B cell (primary cell): ENCODE measurements around the gene CNTF. TPM values are rescaled to one million over a fixed set of nuclear protein-coding genes. Genes with fewer than 3 reads are reported as not detected.

Source experiments
- ATAC-seq: fragments of 200-7000 bp; cut with Tn5 transposase; one replicate; pipeline ENCODE4 v1.10.0; 2021; ENCODE audit warnings: low read depth, mild to moderate bottlenecking, moderate number of reproducible peaks, moderate library complexity
- CTCF ChIA-PET: fragments of 350-600 bp; sonication (Branson Sonifier 250); formaldehyde crosslinking; loops from one replicate; lab custom pipeline; 2021; ENCODE audit warnings: antibody characterized with exemption, inconsistent platforms; lab: Charles Lee
- POLR2A ChIA-PET: fragments of 350-600 bp; sonication (Branson Sonifier 250); formaldehyde crosslinking; loops from one replicate; lab custom pipeline; 2021; ENCODE audit warnings: antibody characterized with exemption; lab: Charles Lee
- DNase-seq: peaks from one replicate; pipeline ENCODE4 v3.0.0; 2013
- H2AFZ ChIP-seq: 2 replicates; pipeline ENCODE4 v1.6.1; 2012; ENCODE audit warnings: mild to moderate bottlenecking, low read depth, low read length; ENCODE audit not compliant: insufficient read depth, poor library complexity, severe bottlenecking
- H3K27ac ChIP-seq, 2 donors: 1 replicate in 1 of 2; 2 replicates in 1 of 2; pipeline ENCODE4 v1.5.1; 2012 to 2013; ENCODE audit warnings: low read length in 2 of 2, mild to moderate bottlenecking in 2 of 2, moderate library complexity in 1 of 2
- H3K27me3 ChIP-seq, 4 experiments: fragments of 200-600 bp in 1 of 4; sonication (generic) in 1 of 4; replicated peaks in 1 of 4; 1 replicate in 2 of 4; 2 replicates in 2 of 4; pipeline versions ENCODE4 v1.6.1 to v1.7.0; 2013 to 2016; ENCODE audit warnings: low read length in 3 of 4, mild to moderate bottlenecking in 2 of 4, mixed read lengths in 1 of 4, moderate library complexity in 1 of 4; ENCODE audit not compliant: insufficient read depth in 4 of 4, control insufficient read depth in 3 of 4; ENCODE audit errors: control extremely low read depth in 1 of 4
- H3K36me3 ChIP-seq, 2 experiments: replicated peaks in 1 of 2; 1 replicate in 1 of 2; 2 replicates in 1 of 2; pipeline versions ENCODE4 v1.6.1 to v1.7.1; 2013; ENCODE audit warnings: low read length in 1 of 2; ENCODE audit not compliant: insufficient read depth in 2 of 2, control insufficient read depth in 1 of 2; ENCODE audit errors: control extremely low read depth in 1 of 2, extremely low read depth in 1 of 2
- H3K4me1 ChIP-seq, 2 donors: fragments of 200-600 bp in 1 of 2; sonication (generic) in 1 of 2; 1 replicate in 1 of 2; 2 replicates in 1 of 2; pipeline versions ENCODE4 v1.5.1 to v1.6.1; 2013 to 2017; ENCODE audit warnings: low read length in 2 of 2; ENCODE audit not compliant: control insufficient read depth in 2 of 2, insufficient read depth in 2 of 2
- H3K4me2 ChIP-seq: replicated peaks from 2 replicates; pipeline ENCODE3; 2012; ENCODE audit warnings: mild to moderate bottlenecking, low read depth, low read length; ENCODE audit not compliant: poor library complexity, severe bottlenecking
- H3K4me3 ChIP-seq, 5 experiments: fragments of 200-600 bp in 1 of 5; sonication (generic) in 1 of 5; 1 replicate in 3 of 5; 2 replicates in 2 of 5; pipeline versions ENCODE4 v1.5.1 to v1.7.0; 2011 to 2016; ENCODE audit warnings: low read length in 4 of 5, mild to moderate bottlenecking in 4 of 5, low read depth in 2 of 5, control low read depth in 1 of 5, moderate library complexity in 1 of 5; ENCODE audit not compliant: insufficient read depth in 1 of 5; ENCODE audit errors: control extremely low read depth in 1 of 5, extremely low read depth in 1 of 5
- H3K79me2 ChIP-seq: fragments of 200-600 bp; sonication (generic); one replicate; pipeline ENCODE4 v1.6.0; 2016; ENCODE audit warnings: low read length; ENCODE audit not compliant: control insufficient read depth, insufficient read depth
- H3K9ac ChIP-seq: fragments of 200-600 bp; sonication (generic); 2 replicates; pipeline ENCODE4 v1.6.1; 2017; ENCODE audit warnings: mild to moderate bottlenecking, low read length, moderate library complexity
- H3K9me3 ChIP-seq, 3 donors: one replicate each; pipeline versions ENCODE4 v1.6.1 to v1.7.1; 2013; ENCODE audit warnings: low read length in 2 of 3; ENCODE audit not compliant: control insufficient read depth in 2 of 3, insufficient read depth in 1 of 3; ENCODE audit errors: control extremely low read depth in 1 of 3
- H4K20me1 ChIP-seq: 2 replicates; pipeline ENCODE4 v1.6.0; 2012; ENCODE audit warnings: mild to moderate bottlenecking, low read length; ENCODE audit not compliant: insufficient read depth, control insufficient read depth, poor library complexity, severe bottlenecking
- H3K27ac Mint-ChIP-seq: one replicate; pipeline ENCODE4 v1.8.0; 2021; ENCODE audit warnings: mixed read lengths
- H3K27me3 Mint-ChIP-seq: one replicate; pipeline ENCODE4 v1.8.0; 2021; ENCODE audit warnings: mixed read lengths
- H3K4me1 Mint-ChIP-seq: one replicate; pipeline ENCODE4 v1.8.0; 2021; ENCODE audit warnings: mixed read lengths
- H3K4me3 Mint-ChIP-seq: one replicate; pipeline ENCODE4 v1.8.0; 2021; ENCODE audit warnings: mixed read lengths
- H3K9me3 Mint-ChIP-seq: one replicate; pipeline ENCODE4 v1.8.0; 2022; ENCODE audit warnings: mixed read lengths; ENCODE audit not compliant: insufficient read depth
- EZH2 ChIP-seq: IDR thresholded peaks from 2 replicates; pipeline ENCODE4 v1.6.1; 2012; ENCODE audit warnings: borderline replicate concordance, low read depth, mild to moderate bottlenecking, moderate library complexity, low read length; ENCODE audit not compliant: insufficient read depth, poor library complexity, severe bottlenecking
- WGBS: methylation state at CpG from one replicate; pipeline ENCODE4 v1.1.5; 2013; ENCODE audit warnings: missing lambda C conversion rate; ENCODE audit not compliant: insufficient coverage; 5-methylcytosine and 5-hydroxymethylcytosine counted together
- intact Hi-C: fragments of 100-400 bp; cut with micrococcal nuclease; formaldehyde crosslinking; loops from one replicate; pipeline ENCODE4 v1.10.0; 2022
- polyA plus RNA-seq: library from polyadenylated mRNA; depleted of rRNA; stranded (reverse); fragments of >200 nt; gene quantifications from 2 replicates; pipeline ENCODE4 v1.2.3, GENCODE V29; 2012
- total RNA-seq, 2 donors: library from RNA; stranded (reverse); fragments of 120-200 nt in 1 of 2; gene quantifications; 1 replicate in 1 of 2; 2 replicates in 1 of 2; pipeline versions ENCODE4 v1.2.3 to v1.2.4, GENCODE V29; 2013 to 2022
- TF ChIP-seq, protein P1 (sequence below): fragments of 200-600 bp; IDR thresholded peaks from one replicate; pipeline ENCODE4 v1.8.0; 2022; ENCODE audit warnings: antibody characterized with exemption, mild to moderate bottlenecking

CNTF gene
- total and polyA plus RNA-seq, 2 donors (not counting 1 experiment from before 2014, with no cell fraction given), result 1.4 to 4.8 TPM

- Mint-ChIP-seq H3K9me3 (no peaks in the 10 kb centered on the region), H3K27me3 (no peaks in the 10 kb centered on the region), H3K27ac (no peak overlapping the region), H3K4me3 (no peak overlapping the region), H3K4me1 (peaks cover 35% of the 10 kb centered on the region)
- no peak overlapping the region for H3K9ac ChIP-seq
- H3K4me3 ChIP-seq, result no peak overlapping the region
- intact Hi-C loops, result no loop called here
- ATAC-seq (no peak), DNase-seq (no peak)
- no CpG with 5 or more reads among the region's 5 CpGs for WGBS
- H3K27me3 ChIP-seq, result no peaks in the 10 kb centered on the region
- H3K4me1 ChIP-seq, result peaks cover 3 to 6% of the 10 kb centered on the region in 2 donors
- POLR2A ChIA-PET, result interaction anchor here (1.2 kb wide), 1 partner anchor 12 kb away, joined by 3 read pairs; no protein-coding TSS in a partner anchor
- no peaks in the 10 kb centered on the region for H3K9me3 ChIP-seq
- TF ChIP-seq, protein P1, sequence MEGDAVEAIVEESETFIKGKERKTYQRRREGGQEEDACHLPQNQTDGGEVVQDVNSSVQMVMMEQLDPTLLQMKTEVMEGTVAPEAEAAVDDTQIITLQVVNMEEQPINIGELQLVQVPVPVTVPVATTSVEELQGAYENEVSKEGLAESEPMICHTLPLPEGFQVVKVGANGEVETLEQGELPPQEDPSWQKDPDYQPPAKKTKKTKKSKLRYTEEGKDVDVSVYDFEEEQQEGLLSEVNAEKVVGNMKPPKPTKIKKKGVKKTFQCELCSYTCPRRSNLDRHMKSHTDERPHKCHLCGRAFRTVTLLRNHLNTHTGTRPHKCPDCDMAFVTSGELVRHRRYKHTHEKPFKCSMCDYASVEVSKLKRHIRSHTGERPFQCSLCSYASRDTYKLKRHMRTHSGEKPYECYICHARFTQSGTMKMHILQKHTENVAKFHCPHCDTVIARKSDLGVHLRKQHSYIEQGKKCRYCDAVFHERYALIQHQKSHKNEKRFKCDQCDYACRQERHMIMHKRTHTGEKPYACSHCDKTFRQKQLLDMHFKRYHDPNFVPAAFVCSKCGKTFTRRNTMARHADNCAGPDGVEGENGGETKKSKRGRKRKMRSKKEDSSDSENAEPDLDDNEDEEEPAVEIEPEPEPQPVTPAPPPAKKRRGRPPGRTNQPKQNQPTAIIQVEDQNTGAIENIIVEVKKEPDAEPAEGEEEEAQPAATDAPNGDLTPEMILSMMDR, result no peak
- TF ChIP-seq EZH2, result no peak
- CTCF ChIA-PET, result interaction anchor here (1.4 to 1.5 kb wide), 2 partner anchors 25 to 28 kb away, joined by 4 to 5 read pairs; no protein-coding TSS in a partner anchor
- H3K4me2 ChIP-seq, result no peak overlapping the region
- peaks cover 62% of the 10 kb centered on the region for H4K20me1 ChIP-seq
- H3K79me2 ChIP-seq, result peaks cover 98% of the 10 kb centered on the region
- H3K36me3 ChIP-seq, result peaks cover 1 to 16% of the 10 kb centered on the region in 2 experiments
- no peak overlapping the region for H2AFZ ChIP-seq
- no peak overlapping the region for H3K27ac ChIP-seq
Measured at GRCh38 chr11:58592760-58593472, 29.5 kb upstream of the CNTF start.

DNA sequence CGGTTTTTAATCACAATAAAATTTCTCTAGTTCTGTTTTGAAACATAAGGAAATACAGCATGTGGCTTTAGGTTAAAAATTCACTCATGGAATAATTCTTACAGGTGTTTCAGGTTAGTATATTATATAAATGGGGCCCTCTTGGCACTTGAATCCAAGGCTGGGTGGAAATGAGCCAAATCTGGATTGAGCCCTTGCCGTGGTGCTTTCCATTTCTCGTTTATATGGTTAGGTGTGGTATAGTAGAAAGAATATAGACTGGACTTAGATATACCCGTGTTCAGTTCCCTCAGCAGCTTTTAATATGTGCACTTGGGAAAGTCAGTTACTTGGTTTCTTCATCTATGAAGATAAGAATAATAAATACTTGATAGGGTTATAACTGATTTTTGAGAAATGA, 27.6 kb upstream of the CNTF start:
- no peak overlapping the region for H3K4me3 Mint-ChIP-seq
- peaks cover 41% of the 10 kb centered on the region for H3K4me1 Mint-ChIP-seq
- CTCF ChIA-PET, result no interaction called here
- no peaks in the 10 kb centered on the region for H3K27me3 ChIP-seq
- no peak overlapping the region for H3K4me3 ChIP-seq
- H2AFZ ChIP-seq, result no peak overlapping the region
- TF ChIP-seq EZH2, result no peak
- TF ChIP-seq, protein P1, result no peak
- ATAC-seq (no peak), DNase-seq (no peak)
- no peaks in the 10 kb centered on the region for H3K9me3 Mint-ChIP-seq
- H3K27ac Mint-ChIP-seq, result no peak overlapping the region
- WGBS, result 87% methylated on average over 2 of the region's 4 CpGs
- POLR2A ChIA-PET, result no interaction called here
- no peaks in the 10 kb centered on the region for H3K27me3 Mint-ChIP-seq
- H3K9me3 ChIP-seq, result no peaks in the 10 kb centered on the region
- H3K27ac ChIP-seq, result no peak overlapping the region
- H3K79me2 ChIP-seq, result peaks cover 98% of the 10 kb centered on the region
- H3K9ac ChIP-seq, result no peak overlapping the region
- intact Hi-C loops, result no loop called here
- H3K36me3 ChIP-seq, result peaks cover 1 to 26% of the 10 kb centered on the region in 2 experiments
- peaks cover 63% of the 10 kb centered on the region for H4K20me1 ChIP-seq
- peaks cover 3 to 9% of the 10 kb centered on the region in 2 donors for H3K4me1 ChIP-seq
- no peak overlapping the region for H3K4me2 ChIP-seq
